Endothelial cell (in vitro differentiated cells): ENCODE measurements around the gene AK9. TPM values are rescaled to one million over a fixed set of nuclear protein-coding genes. Genes with fewer than 3 reads are reported as not detected.

Experiments used
- DNase-seq: peaks from one replicate; pipeline ENCODE4 v3.0.0; 2021; ENCODE audit warnings: low spot score
- H3K27ac Mint-ChIP-seq: one replicate; pipeline ENCODE4 v1.8.0; 2021; ENCODE audit warnings: mixed read lengths, inconsistent platforms; ENCODE audit not compliant: unreplicated experiment
- H3K27me3 Mint-ChIP-seq: one replicate; pipeline ENCODE4 v1.8.0; 2021; ENCODE audit warnings: mild to moderate bottlenecking, moderate library complexity, mixed read lengths, inconsistent platforms; ENCODE audit not compliant: unreplicated experiment
- H3K36me3 Mint-ChIP-seq: one replicate; pipeline ENCODE4 v1.8.0; 2021; ENCODE audit warnings: mild to moderate bottlenecking, low read depth, mixed read lengths, inconsistent platforms; ENCODE audit not compliant: unreplicated experiment
- H3K4me1 Mint-ChIP-seq: one replicate; pipeline ENCODE4 v1.8.0; 2021; ENCODE audit warnings: mild to moderate bottlenecking, mixed read lengths, inconsistent platforms; ENCODE audit not compliant: unreplicated experiment
- H3K4me3 Mint-ChIP-seq: one replicate; pipeline ENCODE4 v1.8.0; 2021; ENCODE audit warnings: mild to moderate bottlenecking, mixed read lengths, inconsistent platforms; ENCODE audit not compliant: unreplicated experiment
- H3K9me3 Mint-ChIP-seq: one replicate; pipeline ENCODE4 v1.8.0; 2021; ENCODE audit warnings: mixed read lengths, inconsistent platforms; ENCODE audit not compliant: unreplicated experiment
- CTCF ChIP-seq: fragments of 200-600 bp; sonication (generic); IDR thresholded peaks from one replicate; pipeline ENCODE4 v1.5.0; 2021; ENCODE audit warnings: antibody characterized with exemption; ENCODE audit not compliant: unreplicated experiment
- total RNA-seq: library from RNA; stranded (reverse); fragmentation: NEBNext Ultra II Directional; extraction: Animal tissue kit (Norgen Biotek cat#: 25700); gene quantifications from one replicate; pipeline ENCODE4 v1.2.1, GENCODE V29; 2021; ENCODE audit not compliant: unreplicated experiment

Gene AK9
- total RNA-seq, 1 donor from 2014 or later = 3.5 TPM

GRCh38 chr6:109718991-109719390 lies 28.0 kb upstream of the AK9 start:
- H3K4me3 Mint-ChIP-seq = no peak overlapping the region
- no peak overlapping the region for H3K27ac Mint-ChIP-seq
- no peaks in the 10 kb centered on the region for H3K9me3 Mint-ChIP-seq
- TF ChIP-seq CTCF = no peak
- H3K36me3 Mint-ChIP-seq = no peaks in the 10 kb centered on the region
- H3K27me3 Mint-ChIP-seq = no peaks in the 10 kb centered on the region
- no peak for DNase-seq
- H3K4me1 Mint-ChIP-seq = peaks cover 6% of the 10 kb centered on the region

GRCh38 chr6:109717971-109718370 lies 27.0 kb upstream of the AK9 start:
- peaks cover 6% of the 10 kb centered on the region for H3K4me1 Mint-ChIP-seq
- H3K9me3 Mint-ChIP-seq = no peaks in the 10 kb centered on the region
- DNase-seq = no peak
- no peak overlapping the region for H3K27ac Mint-ChIP-seq
- no peaks in the 10 kb centered on the region for H3K27me3 Mint-ChIP-seq
- no peaks in the 10 kb centered on the region for H3K36me3 Mint-ChIP-seq
- no peak overlapping the region for H3K4me3 Mint-ChIP-seq
- TF ChIP-seq CTCF = no peak

- DNase-seq = no peak
- no peak overlapping the region for H3K27ac Mint-ChIP-seq
- H3K36me3 Mint-ChIP-seq = no peaks in the 10 kb centered on the region
- no peaks in the 10 kb centered on the region for H3K9me3 Mint-ChIP-seq
- TF ChIP-seq CTCF = no peak
- H3K27me3 Mint-ChIP-seq = peaks cover 3% of the 10 kb centered on the region
- no peak overlapping the region for H3K4me3 Mint-ChIP-seq
- H3K4me1 Mint-ChIP-seq = peaks cover 3% of the 10 kb centered on the region
Measured at GRCh38 chr6:109715616-109716015, 24.6 kb upstream of the AK9 start.

GRCh38 chr6:109714611-109715010 lies 23.6 kb upstream of the AK9 start:
- no peak overlapping the region for H3K27ac Mint-ChIP-seq
- peaks cover 3% of the 10 kb centered on the region for H3K4me1 Mint-ChIP-seq
- no peak overlapping the region for H3K4me3 Mint-ChIP-seq
- peaks cover 3% of the 10 kb centered on the region for H3K27me3 Mint-ChIP-seq
- TF ChIP-seq CTCF = no peak
- no peaks in the 10 kb centered on the region for H3K36me3 Mint-ChIP-seq
- DNase-seq = no peak
- no peaks in the 10 kb centered on the region for H3K9me3 Mint-ChIP-seq

GRCh38 chr6:109714166-109714565 lies 23.2 kb upstream of the AK9 start:
- Mint-ChIP-seq H3K9me3 (no peaks in the 10 kb centered on the region), H3K27ac (no peak overlapping the region), H3K27me3 (peaks cover 3% of the 10 kb centered on the region), H3K4me3 (no peak overlapping the region), H3K4me1 (peaks cover 3% of the 10 kb centered on the region), H3K36me3 (no peaks in the 10 kb centered on the region)
- no peak for DNase-seq
- no peak for TF ChIP-seq CTCF
